WTC11 (cell line): ENCODE data around the gene BEST4.

Experiments used
- ATF6 ChIP-seq: sonication (generic); formaldehyde crosslinking; IDR thresholded peaks from 2 replicates; pipeline ENCODE4 v1.8.1; 2023; ENCODE audit warnings: mild to moderate bottlenecking, missing genetic modification reagents
- CREB1 ChIP-seq: sonication (generic); formaldehyde crosslinking; IDR thresholded peaks from 2 replicates; pipeline ENCODE4 v1.8.0; 2023; ENCODE audit warnings: mild to moderate bottlenecking, missing genetic modification reagents
- CTCF ChIP-seq: fragments of 200-600 bp; IDR thresholded peaks from 2 replicates; pipeline ENCODE4 v1.8.0; 2022; ENCODE audit warnings: antibody characterized with exemption
- E2F1 ChIP-seq: sonication (generic); formaldehyde crosslinking; IDR thresholded peaks from 2 replicates; pipeline ENCODE4 v1.8.0; 2022; ENCODE audit warnings: mild to moderate bottlenecking, missing genetic modification reagents
- FOXJ3 ChIP-seq: sonication (generic); formaldehyde crosslinking; IDR thresholded peaks from 2 replicates; pipeline ENCODE4 v1.9.0; 2021; ENCODE audit warnings: missing genetic modification reagents, mild to moderate bottlenecking, borderline replicate concordance
- IRF1 ChIP-seq: sonication (generic); formaldehyde crosslinking; IDR thresholded peaks from 2 replicates; pipeline ENCODE4 v1.8.0; 2023; ENCODE audit warnings: missing genetic modification reagents
- ZNF512 ChIP-seq: sonication (generic); formaldehyde crosslinking; IDR thresholded peaks from 2 replicates; pipeline ENCODE4 v1.8.1; 2022; ENCODE audit warnings: missing genetic modification reagents, borderline replicate concordance

- TF ChIP-seq CTCF: no peak
- TF ChIP-seq E2F1 (CRISPR knock-in tag): no peak
- no peak for TF ChIP-seq CREB1 (CRISPR knock-in tag)
- no peak for TF ChIP-seq IRF1 (CRISPR knock-in tag)
- no peak for TF ChIP-seq ATF6 (CRISPR knock-in tag)
- no peak for TF ChIP-seq ZNF512 (CRISPR knock-in tag)
- no peak for TF ChIP-seq FOXJ3 (CRISPR knock-in tag)
Measured at GRCh38 chr1:44828841-44829440, 41.0 kb upstream of the BEST4 start.
